CD4-positive, alpha-beta T cell treated with Interferon alpha-2 for 1 hour (primary cell): ENCODE measurements around the gene LBX2.

Experiments
- DNase-seq, 2 donors: peaks; one replicate each; pipeline ENCODE4 v3.0.0-alpha.2; 2020 to 2022

LBX2 gene

DNA sequence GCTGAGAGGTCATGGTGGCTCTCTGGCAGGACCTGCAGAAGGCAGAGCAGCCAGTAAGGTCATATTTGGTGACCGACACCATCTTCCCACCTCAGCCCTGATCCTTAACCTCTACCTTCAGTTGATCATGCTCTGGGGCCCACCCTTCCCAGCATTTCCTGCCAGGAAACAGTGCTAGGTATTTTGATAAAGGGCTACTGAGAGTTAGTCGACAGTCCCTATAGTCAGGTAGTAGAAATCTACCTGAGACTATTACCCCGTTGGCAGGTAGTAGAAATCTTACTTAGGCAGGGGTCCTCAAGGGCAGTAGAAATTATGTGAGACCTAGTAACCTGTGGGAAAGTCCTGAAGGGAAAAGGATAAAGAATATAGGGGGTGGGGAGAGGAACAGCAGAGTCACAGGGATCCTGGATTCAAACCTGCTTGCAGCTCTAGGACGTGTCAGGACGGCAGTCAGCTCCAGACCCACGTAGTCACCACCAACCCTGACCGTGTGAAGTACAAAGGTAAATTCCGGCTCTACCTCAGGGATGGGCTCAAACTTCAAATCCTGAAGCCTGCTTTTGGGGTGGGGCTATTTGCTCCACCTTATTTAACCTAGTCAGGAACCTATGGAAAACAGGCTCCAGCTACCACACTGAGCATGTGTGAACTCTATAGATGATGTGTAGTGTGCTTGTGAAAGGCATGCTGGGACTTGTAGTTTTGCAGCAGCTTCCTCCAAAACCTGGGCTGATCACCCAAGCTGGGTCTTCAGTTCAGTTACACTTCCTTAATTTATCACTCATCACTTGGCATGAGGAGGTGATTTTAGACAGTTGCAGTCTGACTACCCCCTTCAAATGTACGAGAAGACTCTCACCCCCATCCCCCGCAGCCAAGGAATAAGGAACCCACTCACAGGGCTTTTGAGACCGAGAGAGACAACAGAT, 26.6 kb upstream of the LBX2 start, which contains the start of gene DQX1:
Gene DQX1 (minus strand): TSS at position 515 of the 932 bp plus-strand sequence. CDS start 502 bp downstream, at position 13.
- peak; percentile 54 to 63 for DNase-seq

DNA sequence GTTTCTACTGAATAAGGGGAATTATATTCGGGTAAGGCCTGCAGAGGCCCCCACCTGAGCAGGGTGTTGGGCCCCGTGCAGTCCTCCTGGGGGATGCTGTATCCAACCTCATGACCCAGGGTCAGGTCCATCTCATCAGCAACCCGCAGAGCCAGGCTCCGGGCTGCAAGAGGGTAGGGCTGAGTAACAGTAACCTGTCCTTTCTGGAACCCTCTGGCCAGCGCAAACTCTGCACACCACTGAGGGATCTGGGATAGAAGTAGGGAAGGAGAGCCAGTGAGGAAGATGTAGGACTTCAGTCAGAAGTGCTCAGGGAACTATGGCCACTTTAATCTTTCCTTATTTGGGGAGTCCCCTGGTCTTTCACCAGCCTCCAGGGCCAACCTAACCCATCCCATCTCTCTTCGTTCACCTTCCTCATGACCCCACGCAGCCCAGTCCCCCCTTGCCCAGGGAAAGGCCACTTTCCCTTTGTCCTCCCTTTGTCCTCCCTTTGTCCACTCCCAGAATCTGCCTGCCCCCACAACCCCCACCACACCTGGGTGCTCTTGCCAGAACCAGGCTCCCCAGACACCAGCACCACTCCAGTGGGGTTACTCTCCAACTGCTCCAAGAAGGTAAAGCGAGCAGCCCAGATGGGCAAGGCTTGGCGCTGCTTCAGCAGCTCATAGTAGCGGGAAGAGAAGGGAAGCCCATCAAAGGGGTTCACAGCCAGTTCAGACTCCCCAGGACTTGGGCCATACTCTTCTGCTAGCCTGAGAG, 25.7 kb upstream of the LBX2 start:
- no peak for DNase-seq

DNA sequence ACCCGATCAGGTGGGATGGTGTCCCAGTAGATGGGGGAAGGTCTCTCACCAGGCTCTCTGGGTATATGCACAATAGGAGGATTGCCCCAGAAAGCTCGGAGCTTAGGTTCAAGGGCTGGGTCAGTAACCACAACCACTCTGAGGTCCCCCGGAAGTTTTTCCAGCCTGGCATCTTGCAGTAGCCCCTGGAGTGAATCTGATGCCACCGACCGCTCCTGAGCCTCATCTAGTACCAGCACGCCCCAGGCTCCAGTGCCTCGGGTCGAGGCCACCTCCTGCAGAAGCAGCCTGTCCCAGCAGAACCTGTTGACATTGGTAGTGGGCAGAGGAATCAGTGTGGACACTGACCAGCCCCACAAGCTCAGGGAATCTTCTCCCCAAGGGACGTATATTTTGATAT, 24.6 kb upstream of the LBX2 start:
- DNase-seq, result no peak

DNA sequence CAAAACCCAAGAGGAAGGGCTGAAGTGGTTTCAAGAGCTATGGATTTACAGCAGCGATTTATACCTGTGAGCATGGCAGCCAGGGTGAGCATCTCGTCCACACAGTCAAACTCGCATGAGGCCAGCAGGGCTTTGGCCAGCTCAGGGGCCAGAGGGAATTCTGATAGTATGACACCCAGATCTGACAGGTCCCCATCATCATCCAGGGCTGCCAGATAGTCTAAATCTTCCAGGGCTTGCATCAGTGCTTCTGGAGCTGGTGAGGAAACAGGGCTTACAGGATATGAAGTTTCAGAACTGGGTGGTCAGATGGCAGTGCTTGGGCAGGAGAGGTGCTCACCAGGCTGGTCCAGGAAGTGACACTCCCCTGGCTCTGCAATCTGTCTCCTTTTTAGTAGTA, 23.1 kb upstream of the LBX2 start:
- no peak for DNase-seq

DNA sequence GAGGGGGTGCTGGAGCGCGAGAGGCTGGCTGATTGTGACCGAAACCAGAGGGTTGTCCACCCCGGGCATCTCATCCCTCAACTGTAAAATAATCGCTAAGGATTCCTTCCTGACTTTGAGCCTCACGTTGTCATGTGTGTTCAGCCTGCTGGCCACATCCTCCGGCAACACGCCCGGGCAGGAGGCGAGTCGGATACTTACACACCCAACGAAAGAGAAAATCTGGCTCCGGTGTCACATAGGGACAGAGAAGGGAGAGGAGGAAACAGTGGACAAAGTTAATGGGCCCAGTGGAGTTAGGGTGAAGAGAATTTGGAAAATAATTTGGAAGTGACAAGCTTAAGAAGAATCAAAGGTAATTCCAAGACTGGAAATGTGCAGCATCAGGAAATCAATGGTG, 17.2 kb upstream of the LBX2 start:
- no peak for DNase-seq

DNA sequence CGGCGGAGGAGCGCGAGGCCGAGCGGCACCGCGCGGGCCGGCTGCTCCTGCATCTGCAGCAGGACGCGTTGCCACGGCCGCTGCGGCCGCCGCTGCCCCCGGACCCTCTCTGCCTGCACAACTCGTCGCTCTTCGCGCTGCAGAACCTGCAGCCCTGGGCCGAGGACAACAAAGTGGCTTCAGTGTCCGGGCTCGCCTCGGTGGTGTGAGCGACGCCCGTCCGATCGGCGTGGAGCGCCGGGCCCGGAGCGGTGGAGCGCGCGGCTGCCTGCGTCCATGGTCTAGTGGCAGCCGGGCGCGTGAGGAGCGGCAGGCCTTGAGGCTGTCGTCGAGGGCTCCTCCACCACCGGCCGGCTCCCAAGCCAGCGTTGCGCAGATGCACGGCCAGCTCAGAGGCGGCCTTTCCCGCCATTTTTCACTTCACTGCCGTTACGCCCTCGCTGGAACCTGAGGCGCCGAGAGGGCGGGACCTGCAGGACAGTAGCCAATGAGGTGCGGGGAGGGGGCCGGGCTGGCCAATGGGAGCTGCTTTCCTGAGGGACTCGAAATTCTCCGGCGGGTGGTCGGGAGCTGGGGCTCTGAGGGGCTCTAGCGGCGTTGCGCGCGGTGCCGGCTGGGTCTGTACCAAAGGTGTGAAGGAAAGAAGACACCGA, 16.7 kb upstream of the LBX2 start:
- peak; percentile 77 to 82 for DNase-seq

DNA sequence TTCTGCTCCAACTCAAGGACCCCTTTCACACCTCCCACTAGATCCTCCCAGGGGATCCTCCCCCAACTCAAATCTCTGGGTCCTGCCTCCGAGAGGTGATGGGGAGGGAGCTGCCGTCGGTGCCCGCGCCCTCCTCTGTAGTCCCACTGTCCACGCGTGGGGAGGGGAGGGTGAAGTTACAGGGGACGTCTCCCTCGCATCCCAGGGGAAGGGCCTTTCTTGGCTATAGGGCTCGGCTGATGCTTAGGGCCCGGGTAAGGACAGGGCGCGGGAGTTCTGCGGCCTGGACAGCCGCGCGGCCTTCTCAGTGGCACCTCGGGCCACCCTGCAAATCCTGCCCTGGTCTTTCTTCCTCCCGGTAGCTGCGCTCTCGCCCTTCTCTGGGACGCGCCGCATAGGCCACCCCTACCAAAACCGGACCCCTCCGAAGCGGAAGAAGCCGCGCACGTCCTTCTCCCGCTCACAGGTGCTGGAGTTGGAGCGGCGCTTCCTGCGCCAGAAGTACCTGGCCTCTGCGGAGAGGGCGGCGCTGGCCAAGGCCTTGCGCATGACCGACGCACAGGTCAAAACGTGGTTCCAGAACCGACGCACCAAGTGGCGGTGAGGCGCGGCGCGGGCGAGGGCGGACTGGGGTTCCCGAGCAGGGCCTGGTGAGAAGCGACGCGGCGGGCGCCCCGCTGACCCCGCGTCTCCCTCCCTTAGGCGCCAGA, 16.0 kb upstream of the LBX2 start:
- peak in 1 of 2 donors; percentile 12 for DNase-seq

DNA sequence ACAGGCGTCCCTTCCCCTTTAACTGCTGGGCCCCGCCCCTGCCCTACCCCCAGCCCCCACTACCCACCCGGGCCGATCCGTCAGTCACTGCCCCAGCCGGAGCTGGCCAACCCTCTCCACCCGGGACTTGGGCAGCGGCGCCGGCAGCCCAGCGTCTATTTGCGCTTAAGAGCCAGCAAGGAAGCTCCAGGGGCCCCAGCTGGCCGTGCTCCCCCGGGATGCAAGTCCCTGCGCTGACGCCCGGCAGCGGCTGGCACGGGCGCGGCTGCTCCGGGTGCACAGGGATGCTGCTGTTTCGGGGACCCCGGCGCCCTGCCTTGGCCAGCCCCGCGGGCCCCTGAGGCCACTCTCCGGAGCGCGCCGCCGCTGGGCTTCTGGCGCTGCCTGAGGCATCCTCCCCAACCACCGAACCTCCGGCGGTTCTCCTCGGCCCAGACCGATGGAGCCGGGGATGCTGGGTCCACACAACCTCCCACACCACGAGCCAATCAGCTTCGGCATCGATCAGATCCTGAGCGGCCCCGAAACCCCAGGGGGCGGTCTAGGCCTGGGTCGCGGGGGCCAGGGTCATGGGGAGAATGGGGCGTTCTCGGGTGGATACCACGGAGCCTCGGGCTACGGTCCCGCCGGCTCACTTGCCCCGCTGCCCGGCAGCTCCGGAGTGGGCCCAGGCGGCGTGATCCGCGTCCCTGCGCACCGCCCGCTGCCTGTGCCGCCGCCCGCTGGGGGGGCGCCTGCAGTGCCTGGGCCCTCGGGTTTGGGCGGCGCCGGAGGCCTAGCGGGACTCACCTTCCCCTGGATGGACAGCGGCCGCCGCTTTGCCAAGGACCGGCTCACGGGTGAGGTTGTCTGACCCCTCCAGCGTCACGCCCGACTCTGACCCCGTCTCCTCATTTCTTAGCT, 15.2 kb upstream of the LBX2 start, which contains the start of gene TLX2:
Gene TLX2 (plus strand): TSS at position 83 of the 903 bp plus-strand sequence. CDS start 357 bp downstream, at position 440.
- DNase-seq, result no peak

DNA sequence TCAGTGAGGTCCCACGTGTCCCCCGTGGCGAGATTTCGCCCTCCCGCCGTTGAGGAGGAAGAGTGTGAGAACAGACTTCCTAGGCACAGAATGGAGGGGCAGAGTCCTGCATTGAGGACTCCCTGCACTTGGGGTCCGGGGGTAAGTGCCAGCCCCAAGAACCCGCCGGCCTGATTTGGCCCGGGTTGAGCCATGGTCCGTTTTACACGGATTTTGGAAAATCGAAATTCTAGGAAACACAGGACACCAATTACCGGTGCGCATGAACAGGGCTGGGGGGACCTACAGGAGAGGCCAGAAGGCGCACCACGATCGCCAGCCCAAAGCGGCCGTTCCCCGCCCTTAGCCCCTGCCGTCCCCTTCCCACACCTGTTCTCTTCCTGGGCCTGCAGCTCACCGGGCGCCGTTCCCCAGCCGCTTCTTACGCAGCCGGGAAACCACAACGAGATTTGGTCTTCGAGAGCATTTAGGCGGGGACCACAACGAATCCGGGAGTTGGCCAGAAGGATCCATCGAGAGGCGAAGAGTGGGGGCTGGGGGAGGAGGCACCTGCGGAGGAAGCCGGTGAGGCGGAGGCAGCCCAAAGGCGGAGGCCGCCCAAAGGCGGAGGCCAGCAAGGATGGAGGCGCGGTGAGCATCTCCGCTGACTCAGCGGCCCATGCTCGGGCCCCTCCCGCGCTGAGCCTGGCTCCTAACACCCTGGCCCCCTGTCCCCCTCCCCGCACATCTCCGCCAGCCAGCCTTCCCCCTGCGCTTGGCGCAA, 14.4 kb upstream of the LBX2 start:
- DNase-seq, result peak in 1 of 2 donors; percentile 33

DNA sequence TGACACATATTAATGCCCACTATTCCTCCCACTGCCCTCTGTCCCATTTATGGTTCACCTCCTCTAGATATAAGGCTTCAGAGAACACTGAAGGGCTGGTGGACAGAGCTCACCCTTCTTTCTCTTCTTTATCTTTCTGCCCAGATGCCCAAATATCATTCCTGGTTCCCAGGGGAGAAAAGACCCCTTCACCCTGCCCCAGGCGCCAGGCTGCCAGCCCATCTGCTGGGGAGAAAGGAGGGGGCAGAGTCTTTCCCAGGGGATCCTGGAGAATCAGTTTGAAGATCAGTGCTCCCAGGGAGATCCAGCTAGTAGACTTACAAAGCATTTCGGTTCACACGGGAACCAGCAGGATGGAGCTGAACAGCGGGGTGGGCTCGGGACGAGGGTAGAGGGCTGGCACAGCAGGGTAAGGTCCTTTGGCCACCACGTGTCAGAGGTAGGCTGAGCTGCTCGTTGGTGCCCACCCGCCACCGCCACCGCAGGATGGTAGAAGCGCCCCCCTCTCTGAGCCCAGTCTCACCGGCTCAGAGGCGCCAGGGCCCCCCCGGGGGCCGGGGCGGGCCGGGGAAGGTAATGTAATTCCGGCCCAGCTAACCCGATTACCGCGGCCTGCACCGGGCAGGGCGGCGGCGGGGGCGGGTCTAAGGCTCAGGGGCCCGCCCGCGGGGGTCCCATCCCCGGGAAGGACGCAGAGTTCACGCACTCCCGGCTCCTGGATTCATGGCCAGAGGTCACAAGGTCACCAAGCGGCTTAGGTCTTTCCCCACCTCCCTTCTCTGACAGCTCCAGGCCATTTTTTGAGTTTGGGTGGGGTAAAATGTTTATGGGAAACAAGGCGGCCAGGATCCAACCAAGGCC, 13.6 kb upstream of the LBX2 start:
- no peak for DNase-seq

DNA sequence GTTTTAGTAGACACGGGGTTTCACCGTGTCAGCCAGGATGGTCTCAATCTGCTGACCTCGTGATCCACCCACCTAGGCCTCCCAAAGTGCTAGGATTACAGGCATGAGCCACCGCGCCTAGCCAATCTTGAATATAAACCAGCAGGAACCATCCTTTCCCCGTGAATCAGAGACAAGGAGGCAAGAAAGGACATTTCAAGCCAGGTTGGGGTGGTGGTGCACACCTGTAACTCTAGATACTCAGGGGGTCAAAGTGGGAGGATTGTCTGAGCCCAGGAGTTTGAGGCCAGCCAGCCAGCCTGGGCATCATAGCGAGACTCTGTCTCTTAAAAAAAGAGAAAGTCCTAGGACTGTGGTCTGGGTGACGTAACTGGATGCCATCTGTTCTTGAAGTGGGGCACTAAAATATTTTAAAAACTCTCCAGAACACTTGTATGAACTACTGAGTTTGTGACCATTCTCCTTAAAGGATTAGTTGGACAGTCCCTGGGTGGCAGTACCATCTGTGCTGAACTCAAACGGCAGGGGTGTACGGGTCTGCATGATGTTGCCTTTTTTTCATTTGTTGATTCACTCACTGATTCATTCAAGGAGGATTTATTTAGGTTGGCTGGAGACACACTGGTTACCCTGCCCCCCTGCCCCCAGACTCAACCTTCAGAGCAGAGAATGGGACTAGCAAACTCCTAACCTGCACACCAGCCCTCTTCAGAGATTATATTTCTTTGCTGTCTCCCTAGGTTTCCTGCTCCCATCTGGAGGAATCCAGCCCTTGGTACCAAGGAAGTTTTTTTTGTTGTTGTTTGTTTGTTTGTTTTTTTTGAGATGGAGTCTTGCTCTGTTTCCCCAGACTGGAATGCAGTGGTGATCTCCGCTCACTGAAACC, 11.9 kb upstream of the LBX2 start:
- no peak for DNase-seq

DNA sequence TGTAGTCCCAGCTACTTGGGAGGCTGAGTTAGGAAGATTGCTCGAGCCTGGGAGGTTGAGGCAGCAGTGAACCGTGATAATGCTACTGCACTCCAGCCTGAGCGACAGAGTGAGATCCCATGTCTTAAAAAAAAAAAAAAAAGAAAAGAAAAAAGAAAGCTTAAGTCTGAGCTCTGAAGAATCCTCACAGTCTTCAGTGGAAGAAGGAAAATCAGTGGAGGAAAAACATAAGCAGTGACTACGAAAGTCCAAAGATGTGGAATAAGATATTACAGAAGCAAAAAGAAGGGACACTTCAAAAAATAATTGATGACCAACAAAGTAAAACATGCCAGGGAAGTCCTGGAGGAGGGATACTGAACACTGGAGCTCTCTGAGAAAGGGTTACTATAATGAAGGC, 10.9 kb upstream of the LBX2 start:
- no peak for DNase-seq

DNA sequence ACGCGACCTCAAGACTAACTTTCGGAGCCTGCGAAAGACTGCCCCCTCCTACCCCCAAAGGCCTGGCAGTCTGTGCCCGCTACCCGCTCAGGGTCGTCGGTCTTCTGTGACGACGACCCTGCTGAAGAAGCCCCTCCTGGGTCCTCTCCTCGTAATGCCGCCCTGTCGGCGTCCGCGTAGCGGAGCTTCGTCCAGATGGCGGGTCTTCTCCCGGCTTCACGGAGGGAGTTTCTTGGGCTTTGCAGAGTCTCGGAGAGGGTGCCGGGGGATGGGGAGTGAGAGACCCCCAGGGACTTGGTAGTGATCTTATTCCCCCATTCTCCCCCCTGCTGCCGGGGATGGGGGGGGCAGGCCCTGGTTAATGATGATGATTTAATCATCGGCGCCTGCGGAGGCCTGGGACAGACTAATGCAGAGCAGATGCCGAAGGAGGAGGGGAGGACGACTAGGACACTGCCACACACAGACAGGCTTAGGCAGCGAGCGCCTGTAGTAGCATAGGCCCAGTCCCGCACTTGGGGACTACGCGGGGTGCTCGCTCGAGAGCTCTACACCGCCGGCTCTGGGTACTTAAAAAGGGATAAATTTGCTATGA, 8.6 kb upstream of the LBX2 start:
- peak in 1 of 2 donors; percentile 28 for DNase-seq

DNA sequence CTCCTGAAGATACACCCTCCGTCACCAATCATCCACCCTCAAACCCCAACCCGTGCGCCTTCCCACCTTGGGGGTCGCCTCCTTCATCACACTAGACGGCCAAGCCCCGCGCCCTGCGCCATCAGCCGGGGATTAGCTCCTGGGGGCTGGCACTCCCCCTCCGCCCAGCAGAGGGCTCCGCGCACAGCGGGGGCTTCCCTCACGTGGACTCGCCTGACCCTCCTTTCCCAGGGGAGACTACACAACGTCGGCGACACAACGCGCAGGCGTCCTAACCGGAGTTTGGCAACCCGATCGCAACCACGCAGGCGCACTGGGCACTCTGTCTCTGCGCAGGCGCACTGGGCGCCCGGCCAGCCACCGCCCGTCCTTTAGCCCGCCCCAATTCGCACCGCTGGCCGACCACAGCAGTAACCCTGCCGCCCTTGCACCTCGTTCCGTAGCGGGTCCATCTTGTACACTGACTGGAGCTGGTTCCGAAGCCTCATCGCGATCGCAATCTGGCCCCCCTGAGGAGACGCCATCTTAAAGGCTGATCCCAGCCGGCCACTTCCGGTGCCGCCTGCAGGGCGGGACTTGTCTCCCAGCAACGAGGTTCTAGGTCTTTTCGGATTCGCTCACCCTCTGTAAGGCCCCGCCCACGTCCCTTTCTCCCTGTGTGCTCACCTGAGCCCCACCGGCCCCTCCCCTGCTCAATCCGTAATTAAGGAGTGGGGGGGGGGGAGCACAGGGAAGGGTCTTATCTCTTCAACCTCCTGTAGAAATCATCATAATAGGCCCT, 7.9 kb upstream of the LBX2 start, which contains the start of gene PCGF1:
Gene PCGF1 (minus strand): TSS at position 551 of the 781 bp plus-strand sequence. CDS start 27 bp downstream, at position 524.
- DNase-seq, result peak; percentile 98

DNA sequence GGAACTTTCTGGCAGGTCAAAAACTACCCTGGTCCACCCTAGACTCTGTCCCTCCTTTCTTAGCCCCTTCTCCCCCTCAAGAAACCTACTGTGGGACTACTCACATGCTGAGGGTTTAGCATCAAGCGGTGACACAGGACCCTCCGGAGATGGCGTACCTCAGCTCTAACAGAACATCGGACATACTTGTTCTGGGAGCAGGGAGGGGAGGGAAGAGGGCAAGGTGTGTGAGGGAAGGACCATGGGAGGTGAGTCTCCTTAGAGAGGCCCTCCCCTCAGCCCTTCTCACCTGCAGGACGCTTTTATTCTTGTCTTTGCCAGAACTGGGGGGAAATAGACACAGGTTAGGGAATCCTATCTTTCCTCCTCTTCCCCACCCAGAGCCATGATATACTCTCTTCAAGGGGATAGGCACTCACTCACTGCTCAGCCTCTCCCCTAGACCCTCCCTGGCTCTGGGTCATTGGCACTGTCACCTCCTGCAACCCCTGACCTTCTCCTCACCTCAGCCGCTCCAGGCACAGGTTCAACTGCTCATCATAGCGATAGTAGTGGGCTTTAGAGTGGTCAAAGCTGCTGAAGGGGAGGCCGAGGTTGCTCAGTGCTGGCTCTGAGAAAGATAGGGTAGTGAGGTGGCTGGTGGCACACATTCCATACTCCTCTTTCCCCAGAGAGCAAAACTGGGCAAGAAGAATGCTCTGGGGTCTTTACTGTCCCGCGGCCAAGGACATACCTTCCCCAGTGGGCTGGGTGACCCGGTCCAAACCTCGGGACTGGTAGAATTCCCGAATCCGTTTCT, 6.2 kb upstream of the LBX2 start:
- DNase-seq, result no peak

DNA sequence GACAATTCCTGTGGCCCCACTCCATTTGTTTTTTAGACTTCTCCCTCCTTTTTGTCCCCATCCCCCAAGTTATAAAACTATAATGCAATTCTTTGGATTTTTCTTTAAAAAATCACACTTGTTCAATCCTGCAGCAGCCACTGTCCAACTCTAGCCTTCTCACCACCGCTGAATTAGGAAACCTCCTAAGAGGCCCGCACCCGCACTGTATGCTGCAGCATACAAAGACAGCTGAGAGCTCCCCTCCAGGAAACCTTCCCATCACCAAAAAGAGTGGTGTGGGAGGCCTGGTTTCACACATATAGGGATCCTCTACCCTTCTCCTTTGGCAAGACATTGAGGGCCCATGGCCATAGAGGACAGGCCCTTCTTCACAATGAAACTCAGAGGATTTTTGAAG, 5.2 kb upstream of the LBX2 start:
- no peak for DNase-seq
